GM19467 (cell line): ENCODE results near the gene ADAMTS9.

Experiments
- ATAC-seq: cut with Tn5 transposase; IDR thresholded peaks from one replicate; pipeline ENCODE4 v1.9.1; 2021; ENCODE audit warnings: mild to moderate bottlenecking, moderate library complexity; ENCODE audit not compliant: unreplicated experiment

Gene ADAMTS9

DNA sequence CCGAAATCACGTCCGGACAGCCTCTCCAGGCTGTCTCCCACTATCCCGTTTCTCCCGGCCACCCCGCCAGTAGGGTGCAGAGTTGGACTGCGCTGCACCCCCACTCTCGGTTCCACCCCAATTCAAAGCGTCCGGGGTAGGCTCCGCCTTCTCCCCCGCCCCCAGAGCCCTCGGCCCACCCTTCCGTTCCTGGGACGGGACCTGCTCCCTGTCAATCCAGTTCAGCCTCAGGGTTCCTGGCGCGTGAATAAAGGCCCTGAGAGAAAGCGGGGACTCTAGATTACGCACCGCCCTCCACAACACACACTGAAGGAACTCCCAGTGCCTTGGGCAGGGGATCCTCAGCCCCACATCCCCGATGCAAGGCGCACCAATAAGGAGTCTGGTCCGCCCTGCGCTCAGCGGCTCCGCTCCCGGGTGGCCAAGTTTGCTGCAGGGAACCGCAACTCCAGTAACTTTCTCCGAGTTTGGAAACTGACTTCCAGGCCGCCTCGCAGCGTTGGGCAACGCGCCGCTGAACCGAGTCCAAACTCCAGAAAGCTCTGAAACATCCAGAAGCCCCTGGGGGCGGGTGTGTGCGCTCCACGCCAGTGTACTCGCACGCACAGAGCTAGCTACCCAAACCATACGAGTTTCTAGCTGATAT is 1.9 kb downstream of the ADAMTS9 start:
- ATAC-seq, result peak; percentile 65

DNA sequence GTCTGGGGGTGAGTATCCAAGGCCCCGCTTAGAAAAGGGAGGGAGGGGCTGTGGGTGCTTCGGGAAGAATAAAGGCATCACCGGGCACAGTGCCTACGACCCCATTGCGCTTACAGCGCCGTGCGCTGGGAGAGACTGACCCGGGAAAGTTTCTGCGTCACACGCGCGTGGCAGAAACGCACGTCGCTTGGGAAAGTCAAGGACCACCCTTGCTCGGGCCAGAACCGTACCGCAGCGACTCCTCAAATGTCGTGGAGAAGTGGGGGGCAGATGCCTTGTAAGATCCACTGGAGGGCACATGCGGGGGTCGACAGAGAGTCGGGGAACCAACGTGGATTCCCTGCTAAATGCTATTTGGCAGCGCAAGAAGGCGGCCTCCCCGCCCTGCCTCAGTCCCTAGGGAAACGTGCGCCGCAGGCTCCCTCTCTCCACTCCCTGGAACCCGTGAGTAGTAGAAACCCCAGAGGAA is 2.4 kb downstream of the ADAMTS9 start:
- peak; percentile 9 for ATAC-seq

DNA sequence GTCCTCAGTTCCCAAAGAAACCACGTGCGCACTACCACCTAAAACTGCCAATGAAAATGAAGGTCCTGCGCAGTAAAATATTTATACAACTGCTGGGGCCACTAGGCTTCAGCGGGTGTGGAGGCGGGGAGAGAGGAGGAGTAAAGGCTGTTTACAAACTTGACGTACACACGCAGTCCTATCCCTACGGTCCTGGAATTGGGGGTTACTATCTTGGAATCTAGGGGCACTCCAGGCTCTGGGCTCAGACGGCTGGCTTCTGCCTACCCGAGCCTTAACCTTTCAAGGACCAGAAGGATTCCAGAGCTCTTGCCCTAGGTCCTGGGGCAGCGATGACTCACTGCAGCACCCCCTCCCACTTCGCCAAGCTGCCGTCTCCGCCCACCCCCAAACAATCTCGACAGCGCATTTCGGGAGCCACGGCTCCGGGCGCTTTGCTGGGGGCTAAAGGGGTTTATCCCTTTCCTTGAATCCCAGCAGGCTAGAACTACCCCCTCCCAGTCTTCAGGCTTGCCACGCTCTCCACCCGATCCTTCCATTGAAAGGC is 3.0 kb downstream of the ADAMTS9 start:
- ATAC-seq, result no peak

DNA sequence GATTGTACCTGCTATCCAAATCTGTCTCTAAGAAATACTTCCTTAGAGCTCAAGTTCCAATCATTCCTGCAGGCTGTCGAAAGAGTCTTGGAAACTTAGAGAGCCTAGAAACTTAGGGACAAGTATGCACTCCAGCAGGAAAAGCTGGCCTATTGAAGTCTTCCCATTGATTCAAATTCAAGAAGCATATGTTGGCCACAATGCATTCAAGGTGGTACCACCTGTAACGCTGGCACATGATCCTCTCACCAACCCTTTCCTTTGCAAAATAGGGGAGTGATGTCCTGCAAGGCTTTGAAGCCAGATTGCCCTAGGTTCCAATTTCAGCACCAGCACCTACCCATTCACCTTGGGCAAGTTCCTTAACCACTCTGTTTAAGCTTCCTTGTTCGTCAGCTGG is 6.0 kb downstream of the ADAMTS9 start:
- ATAC-seq, result no peak

DNA sequence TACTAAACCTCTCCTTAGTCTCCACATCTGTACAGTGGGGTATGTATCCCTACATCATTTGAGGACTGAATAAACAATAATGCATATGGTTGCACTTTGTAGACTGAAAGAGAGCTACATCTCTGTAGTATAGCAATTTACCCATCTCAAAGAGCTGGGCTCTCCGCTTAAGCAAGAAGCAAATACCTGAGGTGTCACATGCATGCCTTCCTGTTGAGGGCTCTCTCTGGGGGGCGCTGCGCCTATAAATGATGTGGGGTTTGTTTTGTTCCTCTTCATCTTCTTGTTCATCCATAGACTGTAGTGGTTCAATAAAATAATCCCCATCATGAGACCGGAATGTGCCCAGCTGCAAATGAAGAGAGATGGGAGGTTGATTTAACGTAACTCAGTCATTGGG is 6.8 kb downstream of the ADAMTS9 start:
- ATAC-seq, result no peak

DNA sequence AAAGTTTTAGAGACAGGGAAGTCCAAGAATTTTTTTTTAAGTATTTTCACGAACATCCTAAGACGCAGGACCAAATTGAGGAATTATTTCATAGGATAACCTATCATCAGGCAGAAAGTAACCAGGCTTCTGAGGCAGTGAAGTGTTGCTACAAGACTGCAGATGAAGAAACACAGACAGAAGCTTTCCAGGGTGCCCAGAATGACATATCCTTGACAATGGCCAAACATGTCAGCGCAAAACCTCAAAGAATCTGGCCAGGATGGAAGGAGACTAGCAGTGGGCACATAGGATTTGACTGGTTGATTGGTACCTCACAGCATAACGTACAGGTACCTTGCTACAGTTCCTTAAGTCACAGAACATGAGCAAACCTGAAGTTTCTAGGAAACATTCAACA is 7.5 kb downstream of the ADAMTS9 start:
- ATAC-seq, result no peak

DNA sequence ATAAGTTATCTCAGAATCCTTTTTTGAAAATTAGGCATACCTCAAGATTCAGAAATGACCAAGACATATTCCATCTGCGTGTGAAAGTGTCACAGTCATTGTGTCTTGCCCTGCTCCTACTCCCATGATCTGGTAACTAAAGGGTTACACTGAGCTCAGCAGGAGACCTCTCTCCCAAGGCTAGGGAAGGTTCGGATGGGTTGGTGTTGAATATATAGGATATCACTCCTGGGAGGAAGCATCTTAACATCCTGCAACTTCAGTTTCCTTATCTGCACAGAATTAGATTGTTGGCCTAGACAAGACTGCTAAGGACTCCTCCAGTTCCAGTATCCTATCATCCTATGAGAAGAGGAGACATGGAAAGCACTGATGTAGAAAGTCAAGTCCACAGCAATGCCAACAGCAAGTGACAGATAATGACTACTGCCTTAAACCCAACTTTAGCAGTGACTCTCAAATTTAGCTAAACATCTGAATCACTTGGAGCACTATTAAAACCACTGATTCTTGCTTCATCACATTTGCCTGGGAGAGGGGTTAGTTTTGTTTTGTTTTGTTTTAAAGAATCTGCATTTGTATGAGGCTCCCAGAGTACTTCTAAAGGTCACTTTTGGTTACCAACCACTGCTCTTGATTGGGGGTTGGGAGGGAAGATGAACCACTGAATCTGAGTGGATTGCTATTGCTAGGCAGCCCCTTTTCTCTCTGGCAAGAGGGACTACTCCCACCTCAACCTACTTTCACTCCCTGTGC is 9.7 kb downstream of the ADAMTS9 start:
- ATAC-seq, result no peak

DNA sequence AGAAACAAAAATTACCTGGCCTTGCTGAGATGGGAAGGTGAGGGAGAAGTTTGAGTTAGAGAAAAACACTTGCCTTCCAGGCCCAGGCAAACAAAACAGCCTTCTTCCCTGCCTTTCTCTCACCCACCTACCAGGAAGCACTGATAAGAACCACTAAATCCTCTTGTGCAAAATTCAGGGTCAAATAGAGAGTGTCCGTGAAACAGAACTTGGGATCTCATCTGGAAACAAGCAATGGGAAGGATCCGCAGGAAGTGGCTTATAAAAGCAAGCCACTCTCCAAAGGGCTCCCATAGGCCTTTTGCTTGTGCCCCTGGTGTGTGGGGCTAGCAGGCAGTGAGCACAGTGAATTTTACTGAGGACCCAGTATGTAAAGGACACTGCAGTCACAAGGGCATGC is 11.0 kb downstream of the ADAMTS9 start:
- ATAC-seq, result no peak

DNA sequence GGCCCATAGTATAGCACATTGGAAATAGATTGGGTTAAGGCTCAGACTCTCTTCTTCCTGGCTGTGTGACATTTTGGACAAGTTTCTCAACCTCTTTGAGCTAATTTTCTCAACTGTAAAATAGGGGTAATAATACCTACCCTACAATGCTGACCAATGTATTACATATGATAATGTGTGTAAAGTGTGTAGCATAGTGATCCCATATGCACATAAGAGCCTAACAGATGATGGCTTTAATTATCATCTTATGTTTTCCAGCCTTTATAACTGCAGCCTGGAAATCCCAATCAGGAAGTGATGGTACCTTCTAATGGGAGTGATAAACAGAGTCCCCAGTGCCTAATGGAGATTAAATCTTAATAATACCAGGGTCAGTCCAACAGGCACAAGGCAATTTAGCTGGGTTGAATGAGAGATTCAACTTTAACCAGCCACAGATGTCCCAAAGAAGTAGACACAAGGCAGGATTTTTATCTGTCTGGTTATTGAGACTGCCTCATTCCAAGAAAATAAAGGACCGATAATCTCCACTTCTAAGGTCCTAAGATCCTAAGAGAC is 12.0 kb downstream of the ADAMTS9 start:
- ATAC-seq, result no peak

DNA sequence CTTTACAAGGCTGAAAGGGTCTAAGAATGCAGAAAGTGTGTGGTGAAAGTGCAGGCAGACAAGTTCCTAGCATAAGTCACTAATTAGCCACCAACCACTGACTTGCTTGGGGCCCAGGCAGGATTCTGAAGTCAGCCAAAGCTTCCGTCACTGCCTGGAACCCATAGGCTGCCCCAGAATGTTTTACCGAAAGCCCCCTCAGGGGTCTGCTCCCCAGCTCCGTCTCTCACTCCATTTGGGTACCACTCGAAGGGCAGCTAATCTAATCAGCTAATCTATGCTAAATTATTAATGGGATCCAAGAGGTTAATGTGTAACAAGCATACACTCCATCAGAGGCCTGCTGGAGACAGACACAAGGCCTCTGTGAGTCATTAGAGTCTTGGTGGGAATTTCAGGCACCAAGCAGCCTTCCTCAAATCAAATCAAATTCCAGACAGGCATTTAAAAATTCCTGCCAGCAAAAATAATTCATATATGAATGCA is 13.2 kb downstream of the ADAMTS9 start:
- no peak for ATAC-seq

DNA sequence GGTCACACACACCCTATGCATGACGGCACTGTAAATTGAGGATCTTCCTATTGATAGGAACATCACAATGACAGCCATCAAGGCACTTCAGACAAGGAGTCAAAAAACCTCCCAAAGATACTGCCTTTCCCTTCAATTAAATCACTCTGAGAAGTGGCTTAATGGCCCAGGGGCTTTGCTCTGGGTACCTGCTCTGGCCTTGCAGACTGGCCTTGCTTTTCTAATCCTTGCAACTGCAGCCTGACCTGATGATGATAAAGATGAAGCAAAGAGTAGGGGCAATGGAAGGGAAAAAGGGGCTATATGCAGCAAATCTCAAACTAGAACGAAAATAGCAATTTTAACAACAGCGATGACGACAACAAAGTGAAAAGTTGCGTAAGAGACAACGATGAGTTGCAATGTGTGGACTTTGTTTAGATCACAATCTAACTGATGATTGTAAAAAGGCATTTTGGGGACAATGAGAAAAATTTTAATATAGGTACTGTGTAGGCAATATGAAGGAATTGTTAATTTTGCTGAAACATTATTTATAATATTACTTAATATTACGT is 14.6 kb downstream of the ADAMTS9 start:
- no peak for ATAC-seq

DNA sequence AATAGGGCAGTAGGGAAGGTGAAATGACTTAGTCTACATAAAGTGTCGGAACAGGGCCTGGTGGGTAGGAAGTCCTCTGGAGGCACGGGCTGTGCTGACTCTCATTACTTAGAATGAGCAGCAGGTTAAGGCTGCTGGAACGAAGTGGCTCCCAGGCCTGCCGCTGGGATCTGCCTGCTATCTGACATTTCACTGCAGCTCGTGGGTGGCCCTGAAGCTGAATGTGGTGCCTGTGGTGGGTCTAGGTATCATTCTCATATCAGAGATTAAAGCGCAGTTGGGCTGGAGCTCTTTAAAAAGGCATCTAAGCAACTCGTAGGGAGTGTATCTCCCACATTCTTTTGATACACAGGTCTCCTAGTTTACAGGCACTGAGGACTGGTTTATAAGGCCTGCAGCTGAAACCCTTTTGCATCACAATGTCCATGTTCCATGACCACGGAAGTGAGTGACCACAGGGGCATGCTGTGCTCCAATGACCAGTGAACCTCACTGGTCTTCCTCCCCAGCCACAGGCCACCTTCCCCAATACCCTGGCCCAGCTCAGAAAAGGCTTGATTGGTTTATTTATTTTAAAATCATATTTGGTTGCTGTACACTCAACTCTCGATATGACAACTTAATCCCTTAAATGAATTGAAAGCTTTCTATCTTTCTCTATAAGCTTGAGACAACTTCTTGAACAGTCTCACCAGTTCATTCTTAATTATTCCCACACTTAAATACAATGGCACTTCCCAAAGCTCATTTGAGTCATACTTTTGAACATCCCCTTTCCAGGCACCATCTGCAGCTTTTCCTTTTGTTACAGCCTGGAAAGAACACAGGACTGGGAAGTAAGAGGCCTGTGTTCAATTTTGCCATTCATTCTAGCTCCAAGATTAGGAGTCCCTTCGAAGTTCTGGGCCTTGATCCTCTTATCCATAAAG is 19.0 kb downstream of the ADAMTS9 start:
- no peak for ATAC-seq

DNA sequence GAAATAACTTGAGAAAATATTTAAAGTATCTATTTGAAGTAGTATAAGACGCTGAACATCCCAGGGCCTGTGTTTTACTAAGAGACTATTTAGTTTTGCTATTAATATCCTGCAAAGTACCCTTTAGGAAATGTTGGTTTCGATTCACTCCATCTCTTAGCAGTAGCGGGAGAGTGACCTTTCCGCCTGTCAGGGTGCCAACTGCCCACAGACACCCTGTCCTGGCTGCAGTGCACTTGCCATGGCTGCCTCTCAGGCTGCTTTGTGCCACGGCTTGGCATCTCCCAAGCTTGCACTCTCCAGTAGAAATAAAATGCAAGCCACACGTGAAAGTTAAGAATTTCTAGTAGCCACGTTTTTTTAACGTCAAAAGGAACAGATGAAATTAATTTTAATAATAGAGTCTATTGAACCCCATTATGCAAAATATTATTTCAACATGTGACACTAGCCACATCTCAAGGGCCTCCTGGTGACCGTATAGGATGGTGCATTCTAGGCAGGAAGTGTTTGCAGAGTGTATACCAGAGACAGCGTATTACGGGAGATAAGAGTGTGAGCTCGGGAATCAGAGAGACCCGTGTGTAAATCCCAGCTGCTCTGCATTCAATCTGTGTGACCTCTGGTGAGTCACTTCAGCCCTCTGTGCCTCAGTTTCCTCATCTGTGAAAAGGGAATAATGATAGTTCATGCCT is 19.8 kb downstream of the ADAMTS9 start:
- no peak for ATAC-seq

DNA sequence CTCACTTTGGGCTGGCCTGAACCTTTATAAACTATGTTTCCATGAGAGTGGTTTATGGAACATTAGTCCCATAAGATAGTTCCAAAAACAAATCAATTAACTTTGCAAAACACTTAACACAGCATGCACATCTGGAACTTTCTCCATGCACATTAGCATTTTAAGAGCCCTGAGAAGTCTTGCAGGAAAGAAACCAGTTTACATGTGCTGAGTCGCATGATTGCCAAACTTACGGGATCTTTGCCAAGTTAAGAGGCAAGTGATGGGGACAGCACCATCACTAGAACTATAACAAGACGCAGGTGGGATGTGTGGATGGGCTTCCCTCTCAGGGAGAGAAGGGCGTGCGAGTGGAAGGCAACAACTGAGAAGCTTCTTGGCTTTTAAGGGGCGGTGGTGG is 20.7 kb downstream of the ADAMTS9 start:
- ATAC-seq, result no peak

DNA sequence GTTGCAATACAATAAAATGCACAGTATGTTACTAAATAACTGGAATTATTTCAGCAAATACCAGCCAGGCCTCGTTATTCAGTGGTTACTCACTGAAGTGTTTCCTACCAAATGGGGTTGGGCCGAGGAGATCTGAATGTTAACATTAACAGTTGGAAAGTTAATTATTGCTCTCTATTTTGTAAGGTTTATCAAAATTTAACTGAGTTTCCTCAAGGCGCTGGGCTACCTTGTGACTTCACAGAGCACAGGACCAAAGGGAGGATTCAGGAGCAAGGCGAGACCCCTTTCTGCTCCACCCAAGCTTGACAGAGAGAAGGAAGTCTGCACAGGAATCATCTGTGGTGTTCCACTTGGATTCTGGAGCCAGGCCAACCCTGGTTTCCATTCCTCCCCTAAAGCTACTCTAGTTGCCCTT is 21.6 kb downstream of the ADAMTS9 start:
- no peak for ATAC-seq

DNA sequence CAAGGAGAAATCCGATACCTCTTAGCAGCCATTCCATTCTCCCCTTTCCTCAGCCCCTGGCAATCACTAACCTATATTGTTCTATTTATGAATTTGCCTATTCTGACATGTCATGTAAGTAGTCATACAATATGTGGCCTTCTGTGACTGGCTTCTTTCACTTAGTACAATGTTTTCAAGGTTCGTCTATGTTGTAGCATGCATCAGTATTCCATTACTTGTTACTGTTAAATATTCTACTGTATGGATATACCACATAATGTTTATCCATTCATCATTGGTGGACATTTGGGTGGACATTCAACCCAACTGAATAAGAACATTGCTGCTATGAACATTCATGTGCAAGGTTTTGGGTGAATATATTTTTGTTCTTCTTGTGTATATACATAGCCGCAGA is 23.4 kb downstream of the ADAMTS9 start:
- ATAC-seq, result no peak

DNA sequence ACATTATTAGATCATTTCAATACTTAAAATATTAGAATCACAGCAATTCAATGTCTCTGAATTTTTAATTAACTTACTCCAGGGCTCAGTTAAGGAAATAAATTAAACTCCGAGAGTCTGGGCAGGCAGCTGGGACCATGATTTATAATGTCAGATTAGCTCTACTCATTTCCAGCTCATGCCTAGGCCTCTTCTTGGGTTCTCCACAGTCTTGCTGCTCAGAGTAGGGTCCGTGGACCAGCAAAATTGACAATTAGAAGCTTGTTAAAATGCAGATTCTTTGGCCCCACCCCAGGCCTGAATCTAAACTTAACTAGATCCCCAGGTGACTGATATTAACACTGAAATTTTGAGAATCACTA is 28.2 kb downstream of the ADAMTS9 start:
- ATAC-seq, result no peak

DNA sequence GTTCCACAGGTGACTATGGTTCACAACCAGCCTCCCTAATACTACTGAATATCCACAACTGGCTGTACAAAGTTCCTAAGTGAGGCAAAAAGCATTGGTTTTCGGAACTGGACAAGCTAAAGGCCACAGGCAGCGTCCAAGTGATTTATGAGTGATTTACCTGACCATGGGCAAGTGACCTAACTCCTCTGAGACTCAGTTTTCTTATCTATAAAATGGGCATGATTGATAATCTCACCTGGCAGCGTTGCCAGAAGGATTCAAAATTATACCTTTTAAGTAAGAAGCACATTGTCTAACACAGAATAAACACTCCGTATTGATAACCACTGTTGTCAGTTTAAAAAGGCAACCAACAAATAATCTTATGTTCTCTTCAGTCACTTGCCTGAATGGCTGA is 29.8 kb downstream of the ADAMTS9 start:
- no peak for ATAC-seq

DNA sequence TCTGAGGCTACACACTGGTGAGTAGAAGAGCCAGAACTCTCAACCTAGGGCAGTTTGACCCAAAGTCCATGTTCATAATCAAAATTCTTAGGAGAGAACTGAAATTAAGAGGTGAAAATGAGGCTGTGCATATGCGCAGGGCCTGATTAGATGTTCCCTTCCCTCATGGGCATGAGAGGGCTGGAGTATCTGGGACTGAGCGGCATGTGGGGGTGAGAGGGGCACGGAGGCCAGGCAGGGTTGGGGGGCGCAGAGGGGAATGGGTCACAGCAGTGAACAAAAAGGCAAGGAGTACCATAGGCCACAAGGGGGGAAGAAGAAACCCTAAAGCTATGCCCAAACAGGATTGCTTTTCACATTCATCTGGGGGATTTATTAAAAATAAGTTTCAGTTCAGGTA is 31.3 kb downstream of the ADAMTS9 start:
- ATAC-seq, result no peak

DNA sequence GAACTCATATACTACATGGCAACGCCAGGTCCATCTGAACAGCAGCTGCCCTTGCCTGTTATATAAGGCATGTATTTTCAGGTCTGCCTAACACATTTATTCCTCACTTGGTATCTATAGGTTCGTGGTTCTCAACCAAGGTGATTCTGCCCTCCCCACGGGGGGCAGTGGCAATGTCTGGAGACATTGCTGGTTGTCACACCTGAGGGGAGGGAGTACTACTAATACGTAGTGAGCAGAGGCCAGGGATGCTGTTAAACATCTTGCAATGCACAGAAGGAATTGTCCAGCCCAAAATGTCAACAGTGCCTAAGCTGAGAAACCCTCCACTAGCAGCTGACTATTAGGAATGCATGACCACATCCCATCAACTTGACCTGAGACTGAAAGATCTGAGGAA is 32.6 kb downstream of the ADAMTS9 start:
- ATAC-seq, result no peak
